Activated T-cell treated with anti-CD3 and anti-CD28 coated beads, Interleukin-2, amount 50 U/mL, for 1 hour (primary cell): ENCODE results near the gene BUD13.

ENCODE experiments used
- DNase-seq: peaks from one replicate; pipeline ENCODE4 v3.0.0-alpha.2; 2020

The BUD13 gene

GRCh38 chr11:116712428-116712827, 60.4 kb downstream of the BUD13 start:
- DNase-seq, result no peak

- no peak for DNase-seq
These were observed 62.0 kb downstream of the BUD13 start for GRCh38 chr11:116710762-116711161.

GRCh38 chr11:116710001-116710674, 62.6 kb downstream of the BUD13 start:
- DNase-seq, result no peak

- DNase-seq, result no peak
These were observed 65.0 kb downstream of the BUD13 start for GRCh38 chr11:116707746-116708145.

GRCh38 chr11:116707161-116707629, 65.6 kb downstream of the BUD13 start:
- no peak for DNase-seq

GRCh38 chr11:116703421-116703820, 69.4 kb downstream of the BUD13 start:
- DNase-seq, result no peak

GRCh38 chr11:116702772-116703385, 69.9 kb downstream of the BUD13 start:
- no peak for DNase-seq

- no peak for DNase-seq
These were observed 70.9 kb downstream of the BUD13 start for GRCh38 chr11:116701876-116702275.

- DNase-seq, result no peak
These were observed 71.4 kb downstream of the BUD13 start for GRCh38 chr11:116701297-116701801.

GRCh38 chr11:116700586-116701220, 72.1 kb downstream of the BUD13 start:
- no peak for DNase-seq
